Suprapubic skin (tissue), 4 donors: ENCODE results near the gene CCDC88C. TPM values are rescaled to one million over a fixed set of nuclear protein-coding genes. Genes with fewer than 3 reads are reported as not detected.

Experiments used
- DNase-seq, 2 donors: peaks; one replicate each; pipeline ENCODE4 v3.0.0-alpha.2; 2019; ENCODE audit warnings: low spot score in 2 of 2
- H3K27ac ChIP-seq: fragments of 200-600 bp; sonication (generic); one replicate; pipeline ENCODE4 v1.5.1; 2019
- H3K27me3 ChIP-seq: fragments of 200-600 bp; sonication (generic); one replicate; pipeline ENCODE4 v1.5.1; 2019
- H3K36me3 ChIP-seq: fragments of 200-600 bp; sonication (generic); one replicate; pipeline ENCODE4 v1.5.1; 2019
- H3K4me1 ChIP-seq: fragments of 200-600 bp; sonication (generic); one replicate; pipeline ENCODE4 v1.5.1; 2019
- H3K4me3 ChIP-seq: fragments of 200-600 bp; sonication (generic); one replicate; pipeline ENCODE4 v1.5.1; 2019; ENCODE audit warnings: mild to moderate bottlenecking
- H3K9me3 ChIP-seq: fragments of 200-600 bp; sonication (generic); one replicate; pipeline ENCODE4 v1.5.1; 2019
- EP300 ChIP-seq: sonication (generic); formaldehyde crosslinking; IDR thresholded peaks from one replicate; pipeline ENCODE4 v1.6.1; 2017; ENCODE audit warnings: antibody characterized with exemption
- POLR2A ChIP-seq, 2 donors: fragments of 450-650 bp; IDR thresholded peaks; one replicate each; pipeline ENCODE4 v1.6.1; 2017; ENCODE audit warnings: antibody characterized with exemption in 2 of 2, mild to moderate bottlenecking in 2 of 2, moderate library complexity in 2 of 2
- POLR2AphosphoS5 ChIP-seq, 3 donors: sonication (generic); formaldehyde crosslinking; IDR thresholded peaks; one replicate each; pipeline ENCODE4 v1.6.1; 2017; ENCODE audit warnings: antibody characterized with exemption in 3 of 3
- WGBS: methylation state at CpG from one replicate; pipeline ENCODE4 v1.1.5; 2018; 5-methylcytosine and 5-hydroxymethylcytosine counted together
- total RNA-seq, 4 donors: library from RNA; depleted of rRNA; stranded (reverse); fragments of >200 nt; gene quantifications; one replicate each; pipeline ENCODE4 v1.1.0, GENCODE V29; 2016
- TF ChIP-seq, protein P1 (sequence below), 2 donors: fragments of 200-600 bp in 1 of 2; fragments of 450-650 bp in 1 of 2; sonication (generic) in 1 of 2; IDR thresholded peaks; one replicate each; pipeline ENCODE4 v1.5.1; 2016 to 2019; ENCODE audit warnings: antibody characterized with exemption in 2 of 2, mild to moderate bottlenecking in 1 of 2, moderate library complexity in 1 of 2

The CCDC88C gene
- total RNA-seq, 4 donors from 2014 or later = 16.6 to 25.0 (median 22.8) TPM

DNA sequence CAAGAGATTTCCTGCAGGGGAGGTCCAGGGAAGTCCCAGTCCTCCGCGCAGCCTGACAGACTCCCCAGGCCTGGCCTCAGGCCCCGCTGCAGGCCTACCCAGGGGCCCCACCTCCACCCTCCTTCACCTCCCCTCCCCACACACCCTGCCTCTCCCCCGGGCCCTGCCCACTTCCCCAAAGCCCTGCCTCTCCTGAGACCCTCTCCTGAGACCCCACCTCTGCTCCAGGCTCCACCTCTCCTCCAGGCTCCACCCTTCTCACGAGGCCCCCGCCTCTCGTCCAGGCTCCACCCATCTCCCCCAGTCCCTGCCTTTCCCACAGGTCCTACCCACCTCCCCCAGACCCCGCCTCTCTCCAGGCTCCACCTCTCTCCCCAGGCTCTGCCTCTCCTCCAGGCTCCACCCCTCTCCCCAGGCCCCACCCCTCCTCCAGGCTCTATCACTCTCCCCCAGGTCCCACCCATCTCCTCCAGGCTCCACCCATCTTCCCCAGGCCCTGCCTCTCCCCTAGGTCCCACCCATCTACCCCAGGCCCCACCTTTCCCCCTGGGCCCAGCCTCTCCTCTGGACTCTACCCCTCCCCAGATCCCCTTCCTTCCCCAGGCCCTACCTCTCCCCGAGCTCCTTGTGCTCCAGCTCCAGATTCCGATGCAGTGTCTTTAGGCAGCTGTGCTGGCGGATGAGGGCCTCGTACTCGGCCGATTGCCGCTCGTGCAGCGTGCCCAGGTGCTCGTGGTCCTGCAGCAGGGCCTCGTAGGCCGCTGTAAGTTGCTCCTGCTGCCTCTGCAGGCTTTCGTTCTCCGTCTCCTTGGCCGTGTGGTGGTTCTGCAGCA lies 114.3 kb downstream of the CCDC88C start:
- no peaks in the 10 kb centered on the region for H3K4me1 ChIP-seq
- 75% methylated on average over 23 of the region's 23 CpGs for WGBS
- H3K27me3 ChIP-seq = no peaks in the 10 kb centered on the region
- H3K9me3 ChIP-seq = no peaks in the 10 kb centered on the region
- peaks cover 26% of the 10 kb centered on the region for H3K36me3 ChIP-seq
- H3K4me3 ChIP-seq = no peak overlapping the region
- DNase-seq = no peak
- TF ChIP-seq POLR2A (IDR thresholded peaks at IDR 0.05) (no peak), EP300 (no peak), POLR2AphosphoS5 (IDR thresholded peaks at IDR 0.05) (no peak)
- TF ChIP-seq, protein P1, sequence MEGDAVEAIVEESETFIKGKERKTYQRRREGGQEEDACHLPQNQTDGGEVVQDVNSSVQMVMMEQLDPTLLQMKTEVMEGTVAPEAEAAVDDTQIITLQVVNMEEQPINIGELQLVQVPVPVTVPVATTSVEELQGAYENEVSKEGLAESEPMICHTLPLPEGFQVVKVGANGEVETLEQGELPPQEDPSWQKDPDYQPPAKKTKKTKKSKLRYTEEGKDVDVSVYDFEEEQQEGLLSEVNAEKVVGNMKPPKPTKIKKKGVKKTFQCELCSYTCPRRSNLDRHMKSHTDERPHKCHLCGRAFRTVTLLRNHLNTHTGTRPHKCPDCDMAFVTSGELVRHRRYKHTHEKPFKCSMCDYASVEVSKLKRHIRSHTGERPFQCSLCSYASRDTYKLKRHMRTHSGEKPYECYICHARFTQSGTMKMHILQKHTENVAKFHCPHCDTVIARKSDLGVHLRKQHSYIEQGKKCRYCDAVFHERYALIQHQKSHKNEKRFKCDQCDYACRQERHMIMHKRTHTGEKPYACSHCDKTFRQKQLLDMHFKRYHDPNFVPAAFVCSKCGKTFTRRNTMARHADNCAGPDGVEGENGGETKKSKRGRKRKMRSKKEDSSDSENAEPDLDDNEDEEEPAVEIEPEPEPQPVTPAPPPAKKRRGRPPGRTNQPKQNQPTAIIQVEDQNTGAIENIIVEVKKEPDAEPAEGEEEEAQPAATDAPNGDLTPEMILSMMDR (IDR thresholded peaks at IDR 0.05) = no peak
- H3K27ac ChIP-seq = no peak overlapping the region

DNA sequence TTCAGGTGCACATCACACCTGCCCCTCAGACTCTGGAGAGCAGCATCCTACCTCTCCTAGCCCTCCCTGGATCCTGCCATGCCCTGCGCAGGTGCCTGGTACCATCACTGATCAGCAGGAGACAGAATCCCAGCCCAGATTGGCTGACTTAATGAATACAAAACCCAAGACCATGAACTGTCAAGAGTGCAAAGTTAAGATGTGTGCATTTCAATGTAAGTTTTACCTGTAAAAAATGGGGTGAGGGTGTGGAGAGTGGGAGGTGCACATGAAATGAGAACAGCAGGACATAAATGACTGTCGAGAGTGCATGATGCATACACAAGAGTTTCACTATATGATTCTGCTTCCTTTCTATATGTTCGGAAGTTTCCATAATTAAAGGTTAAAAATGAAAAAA lies 115.2 kb downstream of the CCDC88C start:
- Histone ChIP-seq H3K36me3 (peaks cover 18% of the 10 kb centered on the region), H3K27me3 (no peaks in the 10 kb centered on the region)

DNA sequence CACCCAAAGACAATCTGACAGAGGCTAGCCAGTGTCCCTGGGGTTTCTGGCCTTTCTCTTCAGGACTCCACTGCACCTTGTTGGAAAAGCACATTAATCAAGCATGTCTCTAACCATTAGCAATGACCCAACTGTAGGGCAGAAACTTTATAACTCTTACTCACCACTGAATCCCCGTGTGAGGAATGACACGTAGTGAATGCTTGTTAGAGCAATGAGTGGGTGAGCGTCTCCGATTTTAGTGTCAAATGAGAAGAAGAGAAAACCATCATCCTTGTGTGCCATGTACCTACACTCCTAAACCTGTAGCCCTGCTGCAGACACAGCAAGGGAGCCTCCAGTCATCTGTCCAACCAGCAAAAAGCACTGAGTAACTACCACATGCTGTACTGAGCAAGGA lies 116.7 kb downstream of the CCDC88C start:
- Histone ChIP-seq H3K27ac (no peak overlapping the region), H3K4me1 (no peaks in the 10 kb centered on the region), H3K27me3 (no peaks in the 10 kb centered on the region), H3K4me3 (no peak overlapping the region), H3K36me3 (peaks cover 16% of the 10 kb centered on the region), H3K9me3 (no peaks in the 10 kb centered on the region)
- no peak for DNase-seq
- no peak for TF ChIP-seq POLR2A (IDR thresholded peaks at IDR 0.05)
- no peak for TF ChIP-seq EP300
- TF ChIP-seq POLR2AphosphoS5 (IDR thresholded peaks at IDR 0.05) = no peak
- TF ChIP-seq, protein P1 (IDR thresholded peaks at IDR 0.05) = no peak
- 95% methylated on average over 4 of the region's 4 CpGs for WGBS

More for the DNA sequence above, 115.2 kb downstream of the CCDC88C start:
- DNase-seq = no peak
- no peaks in the 10 kb centered on the region for H3K4me1 ChIP-seq
- 98% methylated on average over 3 of the region's 3 CpGs for WGBS
- TF ChIP-seq POLR2A (IDR thresholded peaks at IDR 0.05) (no peak), EP300 (no peak), POLR2AphosphoS5 (IDR thresholded peaks at IDR 0.05) (no peak)
- TF ChIP-seq, protein P1 (IDR thresholded peaks at IDR 0.05) = no peak
- H3K27ac ChIP-seq = no peak overlapping the region
- no peaks in the 10 kb centered on the region for H3K9me3 ChIP-seq
- H3K4me3 ChIP-seq = no peak overlapping the region

DNA sequence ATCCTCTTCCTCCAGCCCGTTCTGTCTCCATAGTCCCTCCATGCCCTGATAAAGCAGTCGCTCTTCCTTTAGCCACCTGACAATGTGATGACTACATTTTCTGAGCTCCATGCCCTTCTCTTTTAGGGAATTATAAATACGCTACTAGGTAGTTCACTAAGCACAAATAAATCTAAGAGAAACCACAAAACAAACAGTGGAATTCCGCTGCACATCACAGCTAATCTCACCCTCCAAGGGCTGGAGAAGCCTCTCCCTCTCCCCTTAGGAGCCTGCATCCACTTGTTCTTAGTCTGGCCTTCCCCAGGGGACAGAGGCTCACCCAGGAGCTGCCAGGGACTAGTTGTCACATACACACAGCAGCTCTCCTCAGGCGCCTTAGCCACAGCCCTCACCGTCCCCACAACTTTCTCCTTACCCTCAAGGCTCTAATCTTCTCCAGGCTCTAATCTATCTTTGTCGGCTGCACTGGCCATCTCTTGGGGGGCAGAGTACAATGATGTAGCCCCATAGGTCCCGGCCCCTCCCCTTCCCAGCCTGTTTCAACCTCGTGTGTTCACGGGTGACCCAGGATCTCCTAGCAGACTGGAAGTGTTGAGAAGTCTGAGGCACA lies 117.2 kb downstream of the CCDC88C start:
- 91% methylated on average over 10 of the region's 10 CpGs for WGBS
- H3K4me1 ChIP-seq = no peaks in the 10 kb centered on the region
- peaks cover 19% of the 10 kb centered on the region for H3K36me3 ChIP-seq
- H3K9me3 ChIP-seq = no peaks in the 10 kb centered on the region
- TF ChIP-seq POLR2AphosphoS5 (IDR thresholded peaks at IDR 0.05) (no peak), POLR2A (IDR thresholded peaks at IDR 0.05) (no peak)
- no peak overlapping the region for H3K27ac ChIP-seq
- no peak overlapping the region for H3K4me3 ChIP-seq
- no peaks in the 10 kb centered on the region for H3K27me3 ChIP-seq
- no peak for DNase-seq

DNA sequence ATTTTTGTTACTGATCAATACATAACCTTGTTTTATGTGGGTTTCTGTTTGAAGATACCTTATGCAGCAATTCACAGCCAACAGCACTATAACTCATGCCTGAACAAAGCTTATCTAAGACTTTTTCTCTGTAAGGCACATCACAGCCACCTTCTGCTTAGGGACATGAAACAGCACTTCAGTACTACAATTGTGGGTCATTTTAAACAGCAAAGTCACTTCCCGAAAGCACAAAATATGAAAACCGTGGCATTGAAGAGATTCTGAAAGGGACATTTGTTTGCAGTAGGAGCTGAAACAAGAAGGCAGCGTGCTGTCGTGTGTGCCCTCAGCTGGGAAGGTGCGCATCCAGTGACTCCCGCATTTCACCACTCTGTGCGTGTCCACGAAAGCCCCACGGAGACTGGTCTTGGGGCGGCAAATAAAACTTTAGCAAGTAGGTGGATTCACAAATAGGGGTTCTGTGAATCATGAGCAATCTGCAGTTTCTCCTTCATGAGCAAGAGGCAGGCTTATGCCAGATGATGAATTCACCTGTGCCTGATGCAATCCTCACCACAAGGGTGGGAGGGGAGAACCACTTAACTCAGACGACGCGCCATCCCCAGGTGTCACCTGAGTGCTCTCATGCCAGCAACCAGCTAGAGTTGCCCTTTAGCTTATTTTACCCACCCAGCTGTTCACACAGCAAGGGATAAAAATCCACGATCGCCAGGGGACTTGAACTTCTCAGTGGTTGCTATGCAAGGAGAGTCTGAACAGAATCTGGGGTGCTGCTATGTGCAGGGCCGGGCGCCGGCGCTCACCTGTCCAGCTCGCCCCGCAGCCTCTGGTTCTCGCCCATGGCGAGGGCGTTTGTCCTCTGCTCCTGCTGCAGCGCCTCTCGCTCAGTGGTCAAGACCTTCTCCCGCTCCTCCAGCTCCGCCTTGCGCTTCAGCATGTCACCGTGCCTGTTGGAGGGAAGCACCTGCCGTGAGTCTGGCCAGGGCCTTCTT lies 118.2 kb downstream of the CCDC88C start:
- TF ChIP-seq, protein P1 (IDR thresholded peaks at IDR 0.05) = no peak
- TF ChIP-seq EP300 (no peak), POLR2AphosphoS5 (IDR thresholded peaks at IDR 0.05) (no peak), POLR2A (IDR thresholded peaks at IDR 0.05) (no peak)
- Histone ChIP-seq H3K4me3 (no peak overlapping the region), H3K27me3 (no peaks in the 10 kb centered on the region), H3K36me3 (peaks cover 21% of the 10 kb centered on the region), H3K27ac (no peak overlapping the region), H3K9me3 (no peaks in the 10 kb centered on the region), H3K4me1 (no peaks in the 10 kb centered on the region)
- WGBS = 93% methylated on average over 31 of the region's 31 CpGs
- no peak for DNase-seq
